ENCODE measurements around the gene MAP3K20.
A peak's percentile ranks its signal among the peaks of the same experiment; 100 is the strongest.
"Not testable (repeated sequence)": the region's sequence is repeated elsewhere in the genome, so short reads cannot be mapped to it uniquely, and the experiment has no call there.

MAP3K20 gene

GRCh38 chr2:173122936-173123335 lies 47.3 kb downstream of the MAP3K20 start:
- Histone ChIP-seq H3K27me3 (ENCODE audit: control insufficient read depth, insufficient read depth, low read length) (no peaks in the 10 kb centered on the region), H3K36me3 (ENCODE audit: control insufficient read depth, insufficient read depth, low read length) (no peaks in the 10 kb centered on the region), H3K4me1 (ENCODE audit: control insufficient read depth, insufficient read depth, low read length) (peaks cover 13% of the 10 kb centered on the region), H3K27ac (ENCODE audit: low read depth, low read length) (peak overlapping the region; percentile 4), H3K9ac (ENCODE audit: low read length) (no peak overlapping the region), H3K4me3 (ENCODE audit: low read length) (no peak overlapping the region)

GRCh38 chr2:173124441-173124840 lies 48.8 kb downstream of the MAP3K20 start:
- H3K36me3 ChIP-seq (ENCODE audit: control insufficient read depth, insufficient read depth, low read length): no peaks in the 10 kb centered on the region
- H3K27me3 ChIP-seq (ENCODE audit: control insufficient read depth, insufficient read depth, low read length): no peaks in the 10 kb centered on the region
- no peak overlapping the region for H3K27ac ChIP-seq (ENCODE audit: low read depth, low read length)
- no peak overlapping the region for H3K4me3 ChIP-seq (ENCODE audit: low read length)
- H3K9ac ChIP-seq (ENCODE audit: low read length): no peak overlapping the region
- H3K4me1 ChIP-seq (ENCODE audit: control insufficient read depth, insufficient read depth, low read length): peaks cover 7% of the 10 kb centered on the region

- Histone ChIP-seq H3K4me3 (ENCODE audit: low read length) (no peak overlapping the region), H3K9ac (ENCODE audit: low read length) (no peak overlapping the region), H3K27ac (ENCODE audit: low read depth, low read length) (no peak overlapping the region), H3K27me3 (ENCODE audit: control insufficient read depth, insufficient read depth, low read length) (no peaks in the 10 kb centered on the region), H3K4me1 (ENCODE audit: control insufficient read depth, insufficient read depth, low read length) (peaks cover 15% of the 10 kb centered on the region), H3K36me3 (ENCODE audit: control insufficient read depth, insufficient read depth, low read length) (no peaks in the 10 kb centered on the region)
These were observed 51.2 kb downstream of the MAP3K20 start for GRCh38 chr2:173126819-173127218.

GRCh38 chr2:173128132-173128531 lies 52.5 kb downstream of the MAP3K20 start:
- not testable (repeated sequence) for H3K36me3 ChIP-seq (ENCODE audit: control insufficient read depth, insufficient read depth, low read length); H3K9ac ChIP-seq (ENCODE audit: low read length); H3K27me3 ChIP-seq (ENCODE audit: control insufficient read depth, insufficient read depth, low read length); H3K4me3 ChIP-seq (ENCODE audit: low read length); H3K27ac ChIP-seq (ENCODE audit: low read depth, low read length)
- peaks cover 14% of the 10 kb centered on the region for H3K4me1 ChIP-seq (ENCODE audit: control insufficient read depth, insufficient read depth, low read length)

GRCh38 chr2:173130496-173131465 lies 55.1 kb downstream of the MAP3K20 start:
- Histone ChIP-seq H3K4me1 (ENCODE audit: control insufficient read depth, insufficient read depth, low read length) (peaks cover 11% of the 10 kb centered on the region), H3K4me3 (ENCODE audit: low read length) (no peak overlapping the region), H3K27me3 (ENCODE audit: control insufficient read depth, insufficient read depth, low read length) (no peaks in the 10 kb centered on the region), H3K36me3 (ENCODE audit: control insufficient read depth, insufficient read depth, low read length) (no peaks in the 10 kb centered on the region), H3K9ac (ENCODE audit: low read length) (no peak overlapping the region), H3K27ac (ENCODE audit: low read depth, low read length) (no peak overlapping the region)

- Histone ChIP-seq H3K4me3 (ENCODE audit: low read length) (no peak overlapping the region), H3K9ac (ENCODE audit: low read length) (no peak overlapping the region), H3K36me3 (ENCODE audit: control insufficient read depth, insufficient read depth, low read length) (no peaks in the 10 kb centered on the region), H3K27ac (ENCODE audit: low read depth, low read length) (no peak overlapping the region), H3K27me3 (ENCODE audit: control insufficient read depth, insufficient read depth, low read length) (no peaks in the 10 kb centered on the region), H3K4me1 (ENCODE audit: control insufficient read depth, insufficient read depth, low read length) (peaks cover 11% of the 10 kb centered on the region)
These were observed 56.9 kb downstream of the MAP3K20 start for GRCh38 chr2:173132531-173132930.

GRCh38 chr2:173134703-173135102 lies 59.1 kb downstream of the MAP3K20 start:
- Histone ChIP-seq H3K27ac (ENCODE audit: low read depth, low read length) (no peak overlapping the region), H3K9ac (ENCODE audit: low read length) (no peak overlapping the region), H3K36me3 (ENCODE audit: control insufficient read depth, insufficient read depth, low read length) (no peaks in the 10 kb centered on the region), H3K4me3 (ENCODE audit: low read length) (no peak overlapping the region), H3K27me3 (ENCODE audit: control insufficient read depth, insufficient read depth, low read length) (no peaks in the 10 kb centered on the region), H3K4me1 (ENCODE audit: control insufficient read depth, insufficient read depth, low read length) (peaks cover 14% of the 10 kb centered on the region)

- H3K4me1 ChIP-seq (ENCODE audit: control insufficient read depth, insufficient read depth, low read length): peaks cover 4% of the 10 kb centered on the region
- H3K4me3 ChIP-seq (ENCODE audit: low read length): no peak overlapping the region
- no peaks in the 10 kb centered on the region for H3K36me3 ChIP-seq (ENCODE audit: control insufficient read depth, insufficient read depth, low read length)
- H3K27ac ChIP-seq (ENCODE audit: low read depth, low read length): no peak overlapping the region
- no peak overlapping the region for H3K9ac ChIP-seq (ENCODE audit: low read length)
- no peaks in the 10 kb centered on the region for H3K27me3 ChIP-seq (ENCODE audit: control insufficient read depth, insufficient read depth, low read length)
These were observed 60.4 kb downstream of the MAP3K20 start for GRCh38 chr2:173136067-173136466.

GRCh38 chr2:173136599-173136998 lies 61.0 kb downstream of the MAP3K20 start:
- H3K4me1 ChIP-seq (ENCODE audit: control insufficient read depth, insufficient read depth, low read length): peaks cover 3% of the 10 kb centered on the region
- H3K4me3 ChIP-seq (ENCODE audit: low read length): no peak overlapping the region
- H3K9ac ChIP-seq (ENCODE audit: low read length): no peak overlapping the region
- H3K36me3 ChIP-seq (ENCODE audit: control insufficient read depth, insufficient read depth, low read length): no peaks in the 10 kb centered on the region
- H3K27me3 ChIP-seq (ENCODE audit: control insufficient read depth, insufficient read depth, low read length): no peaks in the 10 kb centered on the region
- H3K27ac ChIP-seq (ENCODE audit: low read depth, low read length): no peak overlapping the region

- Histone ChIP-seq H3K27ac (ENCODE audit: low read depth, low read length) (no peak overlapping the region), H3K4me1 (ENCODE audit: control insufficient read depth, insufficient read depth, low read length) (peaks cover 3% of the 10 kb centered on the region), H3K36me3 (ENCODE audit: control insufficient read depth, insufficient read depth, low read length) (no peaks in the 10 kb centered on the region)
These were observed 62.0 kb downstream of the MAP3K20 start for GRCh38 chr2:173137610-173138009.

GRCh38 chr2:173138962-173139361 lies 63.3 kb downstream of the MAP3K20 start:
- Histone ChIP-seq H3K27ac (ENCODE audit: low read depth, low read length) (no peak overlapping the region), H3K27me3 (ENCODE audit: control insufficient read depth, insufficient read depth, low read length) (no peaks in the 10 kb centered on the region), H3K4me1 (ENCODE audit: control insufficient read depth, insufficient read depth, low read length) (peaks cover 3% of the 10 kb centered on the region), H3K4me3 (ENCODE audit: low read length) (no peak overlapping the region), H3K9ac (ENCODE audit: low read length) (no peak overlapping the region), H3K36me3 (ENCODE audit: control insufficient read depth, insufficient read depth, low read length) (no peaks in the 10 kb centered on the region)

More at GRCh38 chr2:173137610-173138009, 62.0 kb downstream of the MAP3K20 start:
- H3K4me3 ChIP-seq (ENCODE audit: low read length): no peak overlapping the region
- H3K27me3 ChIP-seq (ENCODE audit: control insufficient read depth, insufficient read depth, low read length): no peaks in the 10 kb centered on the region
- no peak overlapping the region for H3K9ac ChIP-seq (ENCODE audit: low read length)

GRCh38 chr2:173141666-173142065 lies 66.0 kb downstream of the MAP3K20 start:
- Histone ChIP-seq H3K36me3 (ENCODE audit: control insufficient read depth, insufficient read depth, low read length) (no peaks in the 10 kb centered on the region), H3K4me3 (ENCODE audit: low read length) (no peak overlapping the region), H3K27me3 (ENCODE audit: control insufficient read depth, insufficient read depth, low read length) (no peaks in the 10 kb centered on the region), H3K9ac (ENCODE audit: low read length) (no peak overlapping the region), H3K27ac (ENCODE audit: low read depth, low read length) (no peak overlapping the region), H3K4me1 (ENCODE audit: control insufficient read depth, insufficient read depth, low read length) (peaks cover 3% of the 10 kb centered on the region)

GRCh38 chr2:173145454-173145853 lies 69.8 kb downstream of the MAP3K20 start:
- H3K27ac ChIP-seq (ENCODE audit: low read depth, low read length): no peak overlapping the region
- no peak overlapping the region for H3K4me3 ChIP-seq (ENCODE audit: low read length)
- no peaks in the 10 kb centered on the region for H3K27me3 ChIP-seq (ENCODE audit: control insufficient read depth, insufficient read depth, low read length)
- no peaks in the 10 kb centered on the region for H3K36me3 ChIP-seq (ENCODE audit: control insufficient read depth, insufficient read depth, low read length)
- no peak overlapping the region for H3K9ac ChIP-seq (ENCODE audit: low read length)
- H3K4me1 ChIP-seq (ENCODE audit: control insufficient read depth, insufficient read depth, low read length): peaks cover 3% of the 10 kb centered on the region

All from rectal smooth muscle tissue (tissue), 1 donor.